HG02678 (cell line): ENCODE data around the gene CALY.
A peak's percentile ranks its signal among the peaks of the same experiment; 100 is the strongest.

Source experiments
- ATAC-seq: cut with Tn5 transposase; IDR thresholded peaks from one replicate; pipeline ENCODE4 v1.9.1; 2021; ENCODE audit warnings: mild to moderate bottlenecking, moderate library complexity; ENCODE audit not compliant: unreplicated experiment

CALY gene

DNA sequence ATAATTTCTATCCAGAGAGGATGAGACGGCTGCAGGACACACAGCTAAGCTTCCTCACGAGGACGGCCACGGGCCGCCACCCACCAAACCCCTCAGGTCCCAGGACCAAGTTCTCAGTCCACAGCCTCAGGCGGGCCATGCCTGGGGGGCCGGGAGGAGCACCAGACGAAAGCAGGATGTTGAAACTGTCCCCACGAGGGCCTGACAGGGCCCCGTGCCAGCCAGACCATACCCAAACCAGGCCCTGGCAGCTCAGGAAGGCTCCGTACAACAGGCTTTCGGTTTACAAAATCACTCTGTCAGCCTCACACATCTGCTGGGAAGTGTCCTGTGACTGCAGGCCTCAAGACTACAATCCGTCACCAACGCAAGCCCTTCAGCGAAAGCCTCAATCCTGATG is 42.5 kb downstream of the CALY start:
- ATAC-seq, result no peak

DNA sequence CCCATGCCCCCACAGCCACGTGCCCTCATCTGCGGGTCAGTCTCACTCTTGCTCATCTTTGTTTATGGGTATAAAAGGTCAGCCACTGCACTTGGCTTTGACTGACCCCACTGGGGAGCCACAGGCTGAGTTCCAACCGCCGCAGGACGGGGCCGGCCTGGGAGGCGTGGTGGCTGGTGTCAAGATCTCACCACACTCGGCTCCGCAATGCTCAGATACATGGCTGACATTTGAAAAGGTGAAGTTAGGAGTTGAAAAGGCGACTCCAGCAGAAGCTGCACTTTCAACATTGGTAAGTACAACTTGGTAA is 42.9 kb downstream of the CALY start:
- no peak for ATAC-seq

DNA sequence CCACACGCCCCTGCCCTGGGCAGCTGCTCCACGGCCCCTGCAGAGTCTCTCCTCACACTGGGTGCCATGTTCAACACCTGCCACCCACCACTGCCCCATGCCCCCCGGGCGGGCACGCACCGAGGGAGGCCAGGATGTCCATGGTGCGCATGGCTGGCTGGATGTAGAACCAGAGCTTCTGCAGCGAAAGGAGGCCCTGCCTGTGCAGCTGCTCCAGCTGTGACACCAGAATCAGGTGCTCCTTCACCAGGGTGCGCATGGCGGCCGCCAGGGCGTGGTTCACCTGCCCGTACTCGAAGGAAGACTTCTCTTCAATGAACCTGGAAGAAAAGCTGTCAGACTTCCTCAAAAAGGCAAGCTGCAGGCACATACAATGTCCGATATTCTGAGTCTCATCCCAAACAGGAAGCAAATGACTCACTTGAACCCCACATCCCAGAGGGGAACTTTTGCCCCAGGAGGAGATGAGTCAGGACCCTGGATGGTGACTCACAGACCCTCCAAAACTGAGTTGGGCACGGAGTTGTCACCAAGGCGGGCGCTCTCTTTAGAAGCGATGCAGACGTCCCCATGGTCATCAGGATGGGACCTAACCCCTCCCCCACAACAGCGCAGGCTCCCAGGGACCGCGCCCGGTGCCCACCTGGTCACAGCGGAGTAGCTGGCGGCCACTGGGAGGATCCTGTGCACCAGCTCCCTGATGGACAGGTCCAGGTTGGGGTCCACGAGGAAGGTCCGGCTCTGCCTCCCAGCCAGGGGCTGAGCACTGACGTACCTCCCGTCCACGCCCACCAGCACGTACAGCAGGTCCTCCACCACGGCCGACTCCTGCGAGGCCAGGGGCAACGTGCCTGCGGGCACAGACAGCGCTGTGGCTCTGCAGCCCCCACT is 43.5 kb downstream of the CALY start:
- no peak for ATAC-seq

DNA sequence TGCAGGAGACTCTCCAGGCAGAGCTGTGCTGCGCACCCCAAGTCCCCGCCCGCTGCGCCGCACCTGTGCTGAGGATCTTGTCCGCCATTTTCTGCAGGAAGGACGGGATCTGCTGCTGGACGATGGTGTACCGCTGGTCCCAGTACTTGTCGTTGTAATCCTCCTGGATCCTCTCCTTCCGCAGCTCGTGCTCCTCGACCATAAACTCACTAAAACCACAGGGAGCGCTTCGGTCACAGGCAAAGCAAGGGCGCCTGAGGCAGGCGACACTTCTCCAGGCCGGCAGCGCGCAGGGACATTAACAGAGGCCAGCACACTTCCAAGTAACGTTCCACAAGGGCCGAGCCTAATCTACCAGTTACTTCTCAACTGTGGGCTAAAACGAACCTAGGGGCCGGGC is 46.9 kb downstream of the CALY start:
- ATAC-seq, result no peak

DNA sequence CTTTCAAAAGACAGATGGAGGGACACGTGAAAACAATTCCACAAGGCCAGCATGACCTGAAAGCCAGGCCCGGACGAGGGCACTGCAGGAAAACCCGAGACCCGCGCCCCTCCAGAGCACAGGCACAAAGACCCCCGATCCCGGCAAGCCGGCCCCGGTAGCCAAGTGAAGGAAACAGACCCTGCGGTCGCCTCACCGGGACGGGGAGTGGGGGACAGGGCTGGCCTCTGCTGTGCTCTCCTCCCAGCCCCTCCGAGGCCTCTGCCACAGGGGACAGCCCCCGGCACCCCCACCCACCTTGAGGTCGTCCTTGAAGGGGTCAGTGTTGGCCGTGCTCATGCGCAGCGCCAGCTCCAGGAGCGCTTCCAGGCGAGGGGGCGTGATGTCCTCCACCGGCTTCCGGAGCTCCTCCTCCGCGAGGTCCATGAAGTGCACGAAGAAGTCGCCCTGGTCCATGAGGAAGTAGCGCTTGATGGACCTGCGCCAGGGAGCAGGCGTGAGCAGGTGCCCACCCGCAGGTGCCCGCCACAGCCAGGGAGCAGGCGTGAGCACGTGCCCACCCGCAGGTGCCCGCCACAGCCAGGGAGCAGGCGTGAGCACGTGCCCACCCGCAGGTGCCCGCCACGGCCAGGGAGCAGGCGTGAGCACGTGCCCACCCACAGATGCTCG is 48.7 kb downstream of the CALY start:
- no peak for ATAC-seq

DNA sequence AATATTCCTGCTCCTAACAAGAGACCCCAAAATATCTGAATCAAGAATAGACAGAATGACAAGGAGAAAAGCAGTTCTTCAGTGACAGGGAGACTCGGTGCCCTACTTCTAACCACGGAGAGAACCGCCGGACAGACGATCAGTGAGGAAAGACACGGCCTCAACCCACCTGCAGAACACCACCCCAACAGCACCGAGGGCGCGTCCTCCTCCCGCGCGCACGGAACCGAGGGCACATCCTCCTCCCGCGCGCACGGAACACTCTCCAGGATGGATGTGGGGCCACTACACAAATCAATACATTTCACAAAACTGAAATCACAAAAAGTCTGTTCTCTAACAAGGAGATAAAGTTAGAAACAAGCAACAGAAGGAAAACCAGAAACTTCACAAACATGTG is 50.3 kb downstream of the CALY start:
- no peak for ATAC-seq

DNA sequence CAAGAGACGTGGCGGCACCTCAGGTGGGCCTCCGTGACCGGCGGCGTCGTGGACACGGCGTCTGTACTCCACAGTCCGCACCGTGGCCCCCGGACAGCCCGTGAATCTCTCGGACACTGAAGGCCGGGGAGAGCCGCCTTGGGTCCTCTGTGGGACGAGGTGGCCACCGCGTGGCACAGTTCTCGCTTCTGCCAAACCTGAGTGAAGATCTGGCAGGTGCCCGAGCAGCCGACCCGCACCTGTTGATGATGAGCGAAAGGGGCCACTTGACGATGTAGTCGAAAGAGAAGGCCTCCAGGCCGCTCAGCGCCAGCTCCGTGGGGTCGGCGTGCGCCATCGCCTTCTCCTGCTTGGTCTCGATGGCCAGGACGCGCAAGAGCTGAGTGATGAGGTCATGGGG is 51.5 kb downstream of the CALY start:
- no peak for ATAC-seq

DNA sequence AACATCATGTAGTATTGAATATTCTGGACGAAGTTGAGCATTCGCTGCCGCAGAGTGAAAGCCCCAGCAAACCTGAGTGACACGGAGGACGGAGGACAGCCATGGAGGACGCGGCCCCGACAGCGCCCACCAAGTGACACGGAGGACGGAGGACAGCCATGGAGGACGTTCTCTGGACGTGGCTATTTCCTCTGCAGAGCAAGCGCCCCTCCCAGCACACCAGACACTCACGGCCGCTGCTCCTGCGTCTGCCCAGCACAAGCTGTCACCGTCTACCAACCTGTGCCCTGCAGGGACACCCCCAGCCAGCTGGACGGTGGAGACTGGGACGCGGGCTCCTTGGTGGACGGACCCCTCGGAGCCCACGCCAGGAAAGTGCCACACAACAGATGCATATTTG is 52.8 kb downstream of the CALY start:
- no peak for ATAC-seq

DNA sequence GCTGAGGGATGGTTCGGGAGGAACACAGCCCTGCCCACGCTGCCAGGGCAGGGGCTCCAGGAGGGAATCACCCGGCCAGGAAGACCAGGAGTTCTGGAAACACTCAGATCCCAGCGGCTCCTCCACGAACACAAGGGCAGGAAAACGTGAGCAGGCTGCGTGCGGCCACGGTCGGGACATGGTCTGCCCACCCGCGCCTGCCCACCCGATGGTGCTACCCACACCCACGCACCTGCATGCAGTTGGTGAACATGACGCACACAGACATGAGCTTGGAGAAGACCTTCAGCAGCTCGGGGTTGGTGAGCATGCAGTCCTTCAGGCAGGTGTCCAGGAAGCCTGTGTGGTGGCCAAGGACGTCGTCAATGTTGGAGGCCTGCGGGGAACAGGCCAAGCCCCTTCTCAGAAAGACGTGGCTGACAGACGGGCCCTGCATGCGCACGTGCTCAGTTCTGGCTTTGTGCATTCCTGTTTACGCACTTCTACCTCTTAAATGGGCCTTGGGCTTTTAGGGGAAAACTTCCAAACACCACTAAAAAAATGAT is 53.8 kb downstream of the CALY start:
- no peak for ATAC-seq

DNA sequence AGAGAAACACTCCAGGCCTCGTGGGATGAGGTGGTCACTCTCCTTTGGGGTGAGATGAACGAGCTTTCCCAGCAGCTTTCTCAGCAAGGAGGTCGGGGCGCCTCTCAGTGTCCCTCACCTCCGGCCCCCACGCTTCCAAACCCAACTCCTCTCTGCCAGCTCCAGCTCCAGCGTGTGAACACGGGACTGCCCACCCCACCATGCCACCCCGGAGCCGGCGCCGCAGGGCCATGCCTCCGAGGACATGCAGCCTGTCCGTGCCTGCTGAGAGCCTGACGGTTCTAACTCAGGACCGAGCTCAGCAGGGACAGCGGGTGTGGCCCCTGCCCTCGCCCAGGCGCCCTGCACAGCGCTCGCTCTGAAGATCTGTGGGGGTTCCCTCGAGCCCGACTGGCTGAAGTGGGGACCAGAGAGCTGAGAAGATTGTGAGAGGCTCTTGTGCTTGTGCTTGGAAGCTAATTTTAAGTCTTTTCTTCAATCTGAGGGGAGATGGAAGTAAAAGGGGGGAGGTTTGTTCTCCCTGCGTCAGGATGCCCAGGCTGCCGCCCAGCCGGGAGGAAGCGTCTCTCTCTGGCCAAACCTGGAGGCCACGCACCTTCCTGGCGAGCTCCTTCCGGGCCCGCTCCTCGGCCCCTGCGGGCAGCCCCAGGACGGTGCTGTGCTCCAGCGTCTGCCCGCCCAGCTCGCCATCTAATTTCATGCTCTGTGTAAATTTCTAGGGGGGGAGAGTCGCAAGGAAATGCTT is 54.9 kb downstream of the CALY start:
- ATAC-seq, result no peak

DNA sequence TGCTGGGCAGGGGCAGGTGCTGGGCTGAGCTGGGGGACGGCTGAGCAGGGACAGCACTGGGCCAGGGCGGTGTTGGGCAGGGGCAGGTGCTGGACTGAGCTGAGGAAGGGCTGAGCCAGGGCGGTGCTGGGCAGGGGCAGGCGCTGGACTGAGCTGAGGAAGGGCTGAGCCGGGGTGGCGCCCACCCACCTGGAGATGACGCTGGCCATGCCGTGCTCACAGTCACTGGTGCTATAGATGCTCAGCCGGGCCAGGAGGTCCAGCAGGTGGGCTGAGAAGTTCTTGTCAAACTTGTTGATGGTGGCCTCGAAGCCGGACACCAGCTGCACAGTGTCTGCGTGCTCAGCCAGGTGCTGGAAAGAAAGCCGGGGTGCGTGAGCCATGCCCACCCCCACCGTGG is 55.6 kb downstream of the CALY start:
- ATAC-seq, result no peak

DNA sequence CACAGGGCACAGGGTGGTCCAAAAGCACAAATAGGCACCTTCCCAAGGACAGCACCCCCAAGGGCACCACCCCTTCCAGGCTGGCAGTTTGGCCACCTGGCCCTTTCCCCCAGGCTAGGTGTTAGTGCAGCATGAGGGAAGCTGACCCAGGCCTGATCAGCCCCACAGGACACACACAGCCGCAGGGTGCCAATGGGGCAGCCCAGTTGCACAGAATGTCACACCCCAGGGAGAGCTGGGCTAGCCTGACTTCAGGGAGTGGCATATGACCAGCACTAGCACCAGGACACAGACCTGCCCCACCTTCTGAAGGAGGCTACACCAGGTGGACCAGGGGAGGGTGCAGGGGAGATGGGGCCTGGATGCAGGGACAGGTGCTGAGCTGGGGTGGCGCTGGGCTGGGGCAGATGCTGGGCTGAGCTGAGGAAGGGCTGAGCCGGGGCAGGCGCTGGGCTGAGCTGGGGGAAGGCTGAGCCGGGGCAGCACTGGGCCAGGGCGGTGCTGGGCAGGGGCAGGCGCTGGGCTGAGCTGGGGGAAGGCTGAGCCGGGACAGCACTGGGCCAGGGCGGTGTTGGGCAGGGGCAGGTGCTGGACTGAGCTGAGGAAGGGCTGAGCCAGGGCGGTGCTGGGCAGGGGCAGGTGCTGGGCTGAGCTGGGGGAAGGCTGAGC is 56.2 kb downstream of the CALY start:
- ATAC-seq, result no peak

DNA sequence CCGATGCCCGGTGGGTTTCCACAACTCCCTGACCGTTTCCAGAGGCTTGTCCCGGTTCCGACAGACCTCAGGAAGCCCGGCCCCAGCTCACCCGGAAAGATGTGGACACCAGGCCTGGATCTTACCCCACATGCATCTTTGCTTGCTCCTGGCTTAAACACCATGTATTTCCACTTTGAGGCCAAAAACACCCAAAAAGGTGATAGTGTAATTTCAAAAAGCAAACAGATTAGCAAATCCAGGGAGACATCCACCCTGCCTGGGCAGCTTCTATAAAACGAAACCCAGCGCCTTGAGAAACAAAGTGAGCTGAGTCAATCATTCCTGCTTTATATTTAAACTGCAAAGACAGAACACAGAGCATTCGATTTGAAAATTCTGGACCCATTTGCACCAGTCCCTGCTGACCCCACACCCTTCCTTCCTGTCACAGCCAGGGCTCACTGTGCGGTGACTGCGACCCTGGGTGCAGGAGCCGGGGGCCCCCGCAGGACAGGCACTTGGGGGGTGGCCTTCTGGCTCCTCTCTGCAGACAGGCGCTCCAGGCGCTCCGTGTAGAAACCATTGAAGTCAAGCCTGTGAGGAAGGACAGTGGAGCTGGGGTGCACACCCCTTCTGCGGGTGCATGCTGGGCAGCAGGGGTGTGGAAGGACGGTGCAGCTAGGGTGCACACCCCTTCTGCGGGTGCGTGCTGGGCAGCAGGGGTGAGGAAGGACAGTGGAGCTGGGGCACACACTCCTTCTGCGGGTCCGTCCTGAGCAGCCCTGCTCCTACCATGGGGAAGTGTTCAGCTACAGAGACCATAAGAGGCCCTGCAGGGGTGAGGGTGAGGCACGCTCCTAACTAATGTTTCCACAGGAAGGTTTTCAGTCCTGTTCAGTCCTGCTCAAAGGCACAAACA is 57.1 kb downstream of the CALY start:
- no peak for ATAC-seq

DNA sequence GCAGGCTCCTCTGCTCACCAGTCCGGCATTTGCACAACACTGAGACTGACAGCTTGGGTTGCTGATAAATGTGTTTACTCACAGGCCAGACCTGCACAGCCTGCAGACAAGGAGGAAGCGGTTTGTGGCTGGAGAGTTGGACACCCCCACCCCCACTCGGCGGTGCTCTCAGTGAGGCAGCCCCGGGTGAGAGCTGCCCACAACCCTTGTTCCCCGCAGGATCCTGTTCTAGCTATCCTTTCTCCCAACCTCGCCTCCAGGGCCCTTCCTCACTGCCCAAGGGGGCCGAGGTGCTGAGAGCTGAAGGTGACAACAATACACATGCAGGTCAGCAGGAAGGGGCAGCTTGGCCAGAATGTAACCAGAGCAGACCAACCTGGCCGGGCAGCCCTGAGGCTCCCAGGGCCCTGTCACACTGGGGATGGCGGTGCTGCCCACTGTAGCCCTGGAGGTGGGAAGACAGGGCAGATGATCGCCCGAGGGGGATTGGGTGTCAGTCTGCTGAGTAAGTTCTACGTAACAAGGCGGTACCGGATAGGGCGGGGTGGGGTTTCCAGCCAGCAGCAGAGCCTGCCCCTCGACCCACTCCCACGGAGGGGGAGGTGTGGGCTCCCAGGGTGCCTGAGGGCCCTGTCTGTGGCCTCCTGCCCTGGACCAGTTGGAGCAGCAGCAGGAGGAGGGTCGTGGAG is 58.0 kb downstream of the CALY start:
- ATAC-seq, result peak; percentile 38

DNA sequence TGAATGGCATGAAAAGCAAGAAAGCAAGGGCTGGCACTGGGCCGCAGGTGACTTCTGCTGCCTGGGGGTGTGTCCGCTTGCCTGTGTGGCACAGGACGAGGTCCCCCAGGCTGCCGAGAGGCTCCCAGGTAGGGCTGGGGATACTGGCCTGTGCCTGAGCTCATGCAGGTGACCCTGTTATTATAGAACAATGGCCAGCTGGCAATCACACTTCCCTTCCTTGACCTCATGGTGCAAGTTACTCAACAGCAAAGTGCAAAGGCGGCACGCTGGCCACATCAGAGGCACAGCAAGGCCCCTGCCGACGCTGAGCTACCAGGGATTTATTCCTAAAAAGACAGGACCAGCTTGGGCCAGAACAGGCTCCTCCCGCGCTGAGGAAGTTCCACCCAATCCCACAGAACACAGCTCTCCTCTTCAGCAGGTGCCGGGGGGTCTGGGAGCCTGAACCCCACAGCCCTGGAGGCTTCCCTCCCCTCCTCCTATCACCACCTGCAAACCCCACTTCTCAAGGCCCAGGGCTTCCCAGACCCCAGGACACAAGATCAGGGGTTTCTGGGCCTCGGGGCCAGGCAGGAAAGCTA is 58.6 kb downstream of the CALY start:
- ATAC-seq, result no peak

DNA sequence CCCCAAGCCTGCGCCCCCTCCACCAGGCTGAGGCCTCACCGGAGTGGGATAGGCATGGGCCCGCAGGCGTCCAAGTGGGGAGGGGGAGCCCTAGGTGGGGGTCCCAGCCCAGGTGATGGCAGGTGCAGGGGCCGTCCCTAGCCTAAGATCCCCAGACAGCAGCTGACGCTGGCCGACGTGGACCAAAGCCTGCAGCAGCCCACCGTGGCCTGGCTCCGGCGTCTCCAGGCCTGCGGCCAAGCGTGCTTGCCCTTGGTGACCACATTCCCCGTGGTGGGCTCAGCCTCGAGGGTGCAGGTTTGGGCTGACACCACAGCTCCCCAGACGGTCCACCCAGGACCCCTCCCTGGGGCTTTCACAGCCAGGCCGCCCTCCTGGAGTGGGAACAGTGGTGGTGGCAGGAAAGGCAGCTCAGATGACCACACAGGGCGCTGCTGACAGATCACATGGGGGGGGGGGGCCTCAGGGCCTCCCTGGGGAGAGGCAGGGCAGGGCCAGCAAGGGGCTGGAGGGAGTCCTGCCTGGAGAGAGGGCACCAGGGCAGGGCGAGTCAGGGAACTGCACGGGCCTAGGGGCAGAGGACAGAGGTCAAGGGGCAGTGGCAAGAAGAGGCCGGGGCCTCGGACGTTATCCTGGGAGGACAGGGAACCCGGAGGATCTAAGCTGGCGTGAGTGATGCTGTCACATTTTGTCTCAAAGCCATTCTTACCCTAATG is 59.3 kb downstream of the CALY start:
- ATAC-seq, result no peak

DNA sequence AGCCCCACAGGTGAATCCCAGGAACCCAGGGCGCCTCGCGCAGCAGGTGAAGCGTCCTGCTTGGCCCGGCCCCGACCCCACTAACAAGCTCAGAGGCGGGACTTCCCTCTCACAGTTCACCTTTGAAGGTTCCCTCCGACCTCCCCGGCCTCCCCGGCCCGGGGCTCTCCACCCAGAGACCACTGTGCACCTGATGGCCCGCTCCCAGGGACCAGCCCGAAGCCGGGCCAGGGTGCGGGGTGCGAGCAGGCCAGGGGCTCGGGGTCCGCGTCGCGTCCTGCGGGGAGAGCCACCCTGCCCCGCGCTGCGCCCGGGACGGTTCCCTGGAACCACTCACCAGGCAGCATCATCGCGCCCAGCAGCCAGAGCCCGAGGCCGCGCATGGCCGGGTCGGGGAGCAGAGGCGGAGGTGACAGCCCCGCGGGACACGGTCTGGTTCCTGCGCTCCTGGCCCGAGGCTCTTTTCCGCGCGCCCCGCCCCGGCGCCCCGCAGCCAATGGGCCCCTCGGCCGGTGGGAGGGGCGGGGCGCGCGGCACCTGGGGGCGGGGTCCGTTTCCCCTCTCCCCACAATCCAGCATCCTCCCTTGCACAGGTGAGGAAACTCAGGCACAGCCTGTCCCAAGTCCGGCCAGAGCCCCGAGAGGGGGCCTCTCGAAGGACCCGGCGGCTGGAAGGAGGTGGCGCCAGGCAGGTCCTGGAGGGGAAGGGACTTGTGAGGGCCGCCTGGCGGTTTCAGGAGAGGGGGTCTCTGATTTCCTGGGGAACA is 60.1 kb downstream of the CALY start, which contains the start of gene ADAM8:
ADAM8 (minus strand) TSS at position 434 of the 767 bp plus-strand sequence; CDS start at position 383, 51 bp downstream.
- peak; percentile 50 for ATAC-seq

DNA sequence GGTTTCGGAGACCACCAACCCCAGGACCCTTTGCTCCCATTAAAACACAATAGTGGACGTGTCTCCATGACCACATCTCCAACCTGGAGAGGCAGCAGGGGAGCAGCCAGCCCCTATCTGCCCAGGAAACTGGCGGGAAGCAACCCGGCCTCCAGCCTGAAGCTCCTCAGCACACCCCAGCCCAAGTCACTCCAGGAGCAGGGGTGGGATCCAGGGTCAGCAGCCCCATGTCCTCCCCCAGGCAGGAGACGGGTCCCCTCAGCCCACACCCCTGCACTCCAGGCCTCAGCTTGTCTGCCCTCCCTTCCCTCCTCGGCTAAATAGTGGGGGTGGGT is 60.6 kb downstream of the CALY start:
- ATAC-seq, result no peak
